HG02763 (cell line): ENCODE data around the gene ISLR.

Experiments used
- ATAC-seq: cut with Tn5 transposase; IDR thresholded peaks from one replicate; pipeline ENCODE4 v1.9.1; 2021; ENCODE audit warnings: mild to moderate bottlenecking, moderate library complexity; ENCODE audit not compliant: unreplicated experiment

The ISLR gene

GRCh38 chr15:74170875-74171578, 2.5 kb upstream of the ISLR start:
- ATAC-seq, result no peak

- ATAC-seq, result no peak
Measured at GRCh38 chr15:74171965-74172541, 1.5 kb upstream of the ISLR start.

GRCh38 chr15:74172701-74173379, 670 bp upstream of the ISLR start:
- no peak for ATAC-seq

- ATAC-seq, result no peak
Measured at GRCh38 chr15:74174219-74174957, 878 bp downstream of the ISLR start.

- no peak for ATAC-seq
Measured at GRCh38 chr15:74174958-74175253, 1.4 kb downstream of the ISLR start.

GRCh38 chr15:74175271-74176191, 2.0 kb downstream of the ISLR start:
- no peak for ATAC-seq

- ATAC-seq, result no peak
Measured at GRCh38 chr15:74176262-74177214, 3.0 kb downstream of the ISLR start.

- ATAC-seq, result no peak
Measured at GRCh38 chr15:74178326-74179100, 5.0 kb downstream of the ISLR start.

GRCh38 chr15:74179101-74179841, 5.8 kb downstream of the ISLR start:
- no peak for ATAC-seq

- no peak for ATAC-seq
Measured at GRCh38 chr15:74179983-74180880, 6.7 kb downstream of the ISLR start.

GRCh38 chr15:74180881-74181602, 7.5 kb downstream of the ISLR start:
- ATAC-seq, result no peak

- no peak for ATAC-seq
Measured at GRCh38 chr15:74182131-74182530, 8.6 kb downstream of the ISLR start.

- ATAC-seq, result no peak
Measured at GRCh38 chr15:74184582-74185091, 11.1 kb downstream of the ISLR start.

- ATAC-seq, result no peak
Measured at GRCh38 chr15:74185710-74186348, 12.3 kb downstream of the ISLR start.

GRCh38 chr15:74188216-74188615, 14.7 kb downstream of the ISLR start:
- ATAC-seq, result no peak

- ATAC-seq, result no peak
Measured at GRCh38 chr15:74191798-74192197, 18.3 kb downstream of the ISLR start.
